ENCODE data around the gene NR4A1. TPM values are rescaled to one million over a fixed set of nuclear protein-coding genes. Genes with fewer than 3 reads are reported as not detected.

NR4A1 gene
- total and polyA plus RNA-seq, 2 experiments from 2014 or later: 13.7 to 24.1 TPM

DNA sequence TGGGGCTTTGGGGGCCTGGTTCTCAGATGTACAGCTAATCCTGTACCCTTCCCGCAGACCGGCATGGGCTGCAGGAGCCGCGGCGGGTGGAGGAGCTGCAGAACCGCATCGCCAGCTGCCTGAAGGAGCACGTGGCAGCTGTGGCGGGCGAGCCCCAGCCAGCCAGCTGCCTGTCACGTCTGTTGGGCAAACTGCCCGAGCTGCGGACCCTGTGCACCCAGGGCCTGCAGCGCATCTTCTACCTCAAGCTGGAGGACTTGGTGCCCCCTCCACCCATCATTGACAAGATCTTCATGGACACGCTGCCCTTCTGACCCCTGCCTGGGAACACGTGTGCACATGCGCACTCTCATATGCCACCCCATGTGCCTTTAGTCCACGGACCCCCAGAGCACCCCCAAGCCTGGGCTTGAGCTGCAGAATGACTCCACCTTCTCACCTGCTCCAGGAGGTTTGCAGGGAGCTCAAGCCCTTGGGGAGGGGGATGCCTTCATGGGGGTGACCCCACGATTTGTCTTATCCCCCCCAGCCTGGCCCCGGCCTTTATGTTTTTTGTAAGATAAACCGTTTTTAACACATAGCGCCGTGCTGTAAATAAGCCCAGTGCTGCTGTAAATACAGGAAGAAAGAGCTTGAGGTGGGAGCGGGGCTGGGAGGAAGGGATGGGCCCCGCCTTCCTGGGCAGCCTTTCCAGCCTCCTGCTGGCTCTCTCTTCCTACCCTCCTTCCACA is 7.6 kb downstream of the NR4A1 start:
- TF ChIP-seq, protein P1, sequence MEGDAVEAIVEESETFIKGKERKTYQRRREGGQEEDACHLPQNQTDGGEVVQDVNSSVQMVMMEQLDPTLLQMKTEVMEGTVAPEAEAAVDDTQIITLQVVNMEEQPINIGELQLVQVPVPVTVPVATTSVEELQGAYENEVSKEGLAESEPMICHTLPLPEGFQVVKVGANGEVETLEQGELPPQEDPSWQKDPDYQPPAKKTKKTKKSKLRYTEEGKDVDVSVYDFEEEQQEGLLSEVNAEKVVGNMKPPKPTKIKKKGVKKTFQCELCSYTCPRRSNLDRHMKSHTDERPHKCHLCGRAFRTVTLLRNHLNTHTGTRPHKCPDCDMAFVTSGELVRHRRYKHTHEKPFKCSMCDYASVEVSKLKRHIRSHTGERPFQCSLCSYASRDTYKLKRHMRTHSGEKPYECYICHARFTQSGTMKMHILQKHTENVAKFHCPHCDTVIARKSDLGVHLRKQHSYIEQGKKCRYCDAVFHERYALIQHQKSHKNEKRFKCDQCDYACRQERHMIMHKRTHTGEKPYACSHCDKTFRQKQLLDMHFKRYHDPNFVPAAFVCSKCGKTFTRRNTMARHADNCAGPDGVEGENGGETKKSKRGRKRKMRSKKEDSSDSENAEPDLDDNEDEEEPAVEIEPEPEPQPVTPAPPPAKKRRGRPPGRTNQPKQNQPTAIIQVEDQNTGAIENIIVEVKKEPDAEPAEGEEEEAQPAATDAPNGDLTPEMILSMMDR (IDR thresholded peaks at IDR 0.05; ENCODE audit: low read depth, low read length): no peak
- no peaks in the 10 kb centered on the region for H3K27me3 ChIP-seq
- H3K36me3 ChIP-seq: peaks cover 10% of the 10 kb centered on the region
- no peak overlapping the region for H3K27ac ChIP-seq
- H3K4me3 ChIP-seq: no peak overlapping the region
- no peaks in the 10 kb centered on the region for H3K4me1 ChIP-seq (ENCODE audit: low read depth)
- peak in 1 of 2 donors; percentile 16 for DNase-seq (ENCODE audit: low read depth in 1 of 2, low spot score in 1 of 2)
- H3K9me3 ChIP-seq (ENCODE audit: low read depth): no peaks in the 10 kb centered on the region

DNA sequence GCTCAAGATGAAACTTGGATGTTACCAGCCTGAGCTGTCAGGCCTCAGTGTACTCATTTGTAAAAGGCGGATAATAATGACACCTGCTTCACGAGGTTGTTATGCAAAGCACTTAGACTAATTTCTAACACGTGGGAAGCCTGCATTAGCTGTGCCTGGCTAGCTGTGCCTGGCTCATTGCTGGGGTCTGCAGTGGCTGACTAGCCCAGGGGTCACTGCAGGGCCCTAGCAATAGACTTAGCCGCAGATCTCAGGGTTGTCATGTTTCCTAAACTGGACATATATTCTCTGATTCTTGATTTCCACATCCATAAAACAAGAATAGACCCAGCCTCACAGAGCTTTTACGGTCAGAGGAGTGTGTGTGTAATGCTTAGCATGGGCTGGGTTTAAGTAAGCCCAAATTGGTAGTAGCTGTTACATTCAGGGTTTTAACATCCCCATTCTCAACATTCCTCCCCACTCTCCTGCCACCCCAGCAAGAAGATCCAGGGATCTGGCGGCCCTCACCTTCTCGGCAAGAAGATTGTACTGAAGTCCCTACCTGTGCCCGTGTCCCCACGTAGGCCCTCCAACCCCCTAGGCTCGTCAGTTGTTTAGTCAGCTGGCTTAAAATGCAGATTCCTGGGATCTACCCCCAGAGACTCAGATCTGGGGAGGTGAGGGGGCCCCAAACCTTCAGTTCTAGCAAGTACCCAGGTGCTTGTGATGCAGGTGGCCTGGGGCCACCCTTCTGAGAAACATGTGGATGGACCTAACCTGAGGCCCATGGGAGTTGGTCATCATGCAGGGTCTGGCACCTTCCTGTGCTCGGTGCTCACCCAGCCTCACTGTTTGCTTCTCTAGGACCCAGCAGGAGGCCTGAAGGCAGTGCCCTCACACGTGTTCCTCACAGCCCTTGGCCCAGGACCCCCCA is 8.6 kb downstream of the NR4A1 start:
- peaks cover 10% of the 10 kb centered on the region for H3K36me3 ChIP-seq
- peak in 1 of 2 donors; percentile 27 for DNase-seq (ENCODE audit: low read depth in 1 of 2, low spot score in 1 of 2)
- H3K4me1 ChIP-seq (ENCODE audit: low read depth): no peaks in the 10 kb centered on the region
- H3K27me3 ChIP-seq: no peaks in the 10 kb centered on the region
- H3K4me3 ChIP-seq: no peak overlapping the region
- no peak overlapping the region for H3K27ac ChIP-seq
- H3K9me3 ChIP-seq (ENCODE audit: low read depth): no peaks in the 10 kb centered on the region
- TF ChIP-seq, protein P1 (IDR thresholded peaks at IDR 0.05; ENCODE audit: low read depth, low read length): no peak

DNA sequence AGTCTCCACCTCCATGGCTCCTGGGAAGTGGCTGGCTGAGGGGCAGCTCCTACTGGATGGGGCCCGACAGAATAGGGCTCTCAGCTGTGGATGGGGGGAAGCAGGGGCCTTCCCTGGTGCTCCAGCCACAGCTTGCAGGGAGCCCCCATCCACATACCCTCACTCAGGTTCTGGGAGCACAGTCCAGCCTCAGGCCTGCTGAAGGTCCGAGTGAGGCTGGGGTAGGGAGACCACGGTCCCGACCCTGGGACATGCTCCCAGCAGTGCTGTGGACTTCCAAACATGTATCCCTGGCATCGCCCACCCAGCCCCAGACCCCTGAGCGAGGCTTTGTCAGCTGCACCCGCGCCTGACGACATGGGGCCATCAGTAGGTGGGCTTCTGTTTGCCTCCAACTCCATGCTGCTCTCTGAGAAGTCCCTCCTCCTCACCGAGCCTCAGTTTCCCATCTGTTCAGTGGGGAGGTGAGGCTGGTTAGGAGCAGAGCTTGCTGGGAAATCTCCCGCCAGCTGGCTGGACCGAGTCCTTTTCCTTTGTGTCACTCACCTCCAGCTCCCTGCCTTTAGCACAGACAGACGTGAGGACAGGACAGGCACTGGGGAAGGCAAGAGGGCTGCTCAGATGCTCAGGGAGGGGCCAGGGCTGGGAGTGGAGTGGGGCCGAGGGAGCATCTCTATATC is 9.4 kb downstream of the NR4A1 start:
- Histone ChIP-seq H3K4me1 (ENCODE audit: low read depth) (no peaks in the 10 kb centered on the region), H3K36me3 (peaks cover 10% of the 10 kb centered on the region), H3K27ac (no peak overlapping the region), H3K27me3 (no peaks in the 10 kb centered on the region), H3K4me3 (no peak overlapping the region), H3K9me3 (ENCODE audit: low read depth) (no peaks in the 10 kb centered on the region)
- no peak for DNase-seq (ENCODE audit: low read depth in 1 of 2, low spot score in 1 of 2)
- TF ChIP-seq, protein P1 (IDR thresholded peaks at IDR 0.05; ENCODE audit: low read depth, low read length): no peak

DNA sequence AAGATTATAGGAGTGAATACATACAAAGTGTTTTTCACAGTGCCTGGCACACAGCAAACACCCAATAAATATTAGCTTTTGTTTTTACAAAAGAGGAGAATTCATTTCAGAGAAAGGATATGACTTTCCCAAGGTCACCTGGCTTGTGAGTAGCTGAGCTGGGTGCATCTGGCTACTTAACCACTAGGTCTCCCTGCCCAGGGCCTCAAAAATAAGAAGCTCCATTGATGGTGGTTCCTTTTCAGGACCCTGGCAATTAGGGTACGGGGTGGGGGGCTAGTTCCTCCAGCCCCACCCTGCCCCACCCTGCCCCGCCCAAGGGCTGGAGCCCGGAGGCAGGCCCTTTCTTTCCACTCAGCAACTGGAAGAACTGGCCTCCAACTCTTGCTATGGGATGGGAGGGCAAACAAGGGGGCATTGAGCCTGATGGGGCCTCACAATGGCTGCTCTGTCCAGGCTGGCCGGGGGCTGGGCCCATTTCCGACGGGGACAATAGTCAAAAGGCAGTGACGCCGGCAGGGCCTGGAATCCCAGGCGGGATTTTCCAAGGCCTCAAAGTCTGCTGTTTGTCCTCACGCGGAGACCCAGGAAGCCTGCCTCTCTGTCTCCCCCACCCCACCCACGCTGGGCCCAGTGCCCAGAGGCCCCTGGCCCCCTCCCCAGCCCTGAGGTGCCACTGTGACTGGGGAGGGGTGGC is 10.4 kb downstream of the NR4A1 start:
- no peaks in the 10 kb centered on the region for H3K27me3 ChIP-seq
- H3K36me3 ChIP-seq: peaks cover 10% of the 10 kb centered on the region
- no peak overlapping the region for H3K27ac ChIP-seq
- H3K9me3 ChIP-seq (ENCODE audit: low read depth): no peaks in the 10 kb centered on the region
- H3K4me1 ChIP-seq (ENCODE audit: low read depth): no peaks in the 10 kb centered on the region
- DNase-seq (ENCODE audit: low read depth in 1 of 2, low spot score in 1 of 2): no peak
- TF ChIP-seq, protein P1 (IDR thresholded peaks at IDR 0.05; ENCODE audit: low read depth, low read length): no peak
- H3K4me3 ChIP-seq: no peak overlapping the region

All from cardiac muscle cell (in vitro differentiated cells and primary cell).